ENCODE measurements around the gene MIDN. TPM values are rescaled to one million over a fixed set of nuclear protein-coding genes. Genes with fewer than 3 reads are reported as not detected.

Gene MIDN
- polyA plus RNA-seq, 2 of the 4 experiments (the other 2 are of a cell fraction) = 9.1 to 31.4 TPM

DNA sequence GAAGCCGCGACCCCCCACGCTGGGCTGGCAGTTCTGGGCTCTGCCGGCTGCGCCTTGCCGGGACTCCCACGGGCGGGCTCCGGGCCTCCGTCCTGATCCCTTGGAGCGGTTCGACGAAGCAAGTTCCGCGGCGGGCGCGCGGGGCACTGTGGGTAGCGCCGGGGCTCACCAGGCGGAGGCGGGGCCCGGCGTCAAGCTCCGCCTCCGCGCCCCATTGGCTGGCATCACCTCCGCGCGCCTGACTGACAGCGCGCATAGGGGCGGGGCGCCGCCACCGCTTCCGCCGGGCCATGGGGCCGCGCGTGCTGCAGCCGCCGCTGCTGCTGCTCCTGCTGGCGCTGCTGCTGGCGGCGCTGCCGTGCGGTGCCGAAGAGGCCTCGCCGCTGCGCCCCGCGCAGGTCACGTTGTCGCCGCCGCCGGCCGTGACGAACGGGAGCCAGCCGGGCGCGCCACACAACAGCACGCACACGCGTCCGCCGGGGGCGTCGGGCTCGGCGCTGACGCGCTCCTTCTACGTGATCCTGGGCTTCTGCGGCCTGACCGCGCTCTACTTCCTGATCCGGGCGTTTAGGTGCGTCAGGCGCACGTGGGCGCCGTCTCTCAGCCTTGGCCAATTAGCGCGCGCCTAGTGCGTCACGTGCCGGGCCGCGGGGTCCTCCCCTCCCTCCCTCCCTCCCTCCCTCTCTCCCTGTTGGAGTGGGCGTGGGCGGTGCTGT lies 27.0 kb downstream of the MIDN start, which contains the start of gene FAM174C (continued):
- TF ChIP-seq RAD21 (conservative IDR thresholded peaks at IDR 0.05 in 1 of 2, IDR thresholded peaks at IDR 0.05 in 1 of 2) (no peak), CBX8 (IDR thresholded peaks at IDR 0.05) (no peak), FOXS1 (CRISPR knock-in tag; IDR thresholded peaks at IDR 0.05) (no peak), CHD2 (IDR thresholded peaks at IDR 0.05; ENCODE audit: low read length, partially characterized antibody) (no peak)

DNA sequence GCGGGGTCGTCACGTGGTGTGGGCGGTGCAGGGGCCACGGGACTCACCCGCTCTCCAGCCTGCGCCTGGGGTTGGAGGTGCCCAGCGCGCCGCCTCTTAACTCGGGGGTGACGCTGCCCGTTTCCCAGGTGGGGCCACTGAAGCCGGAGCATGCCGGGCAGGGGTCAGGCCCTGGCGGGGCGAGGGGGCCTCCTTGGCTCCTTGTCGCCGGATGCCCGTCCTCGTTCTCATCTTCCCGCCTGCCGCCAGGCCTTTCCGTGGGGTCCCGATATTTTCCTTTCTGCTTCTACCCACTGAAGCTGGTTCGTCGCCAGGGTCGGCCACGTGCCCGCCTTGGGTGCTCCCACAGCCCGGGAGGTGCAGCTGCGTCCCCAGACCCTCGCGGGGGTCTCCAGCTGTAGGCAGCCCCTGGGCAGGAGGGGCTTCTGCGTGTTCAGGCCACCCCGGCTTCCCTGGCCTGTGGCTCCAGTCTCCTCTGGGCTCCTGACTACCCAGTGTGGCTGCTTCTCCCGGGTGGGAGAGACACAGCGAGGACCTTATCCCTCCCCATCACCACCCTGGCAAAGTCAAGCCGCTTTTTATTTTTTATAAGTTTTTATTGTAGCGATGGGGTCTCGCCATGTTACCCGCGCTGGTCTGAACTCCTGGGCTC lies 27.7 kb downstream of the MIDN start:
- CTCF ChIA-PET = interaction anchor here (5.3 kb wide), 1 partner anchor 32 kb away, joined by 39 read pairs; no protein-coding TSS in a partner anchor
- FAIRE-seq = no peak
- whole genome bisulfite sequencing (ENCODE audit: missing lambda C conversion rate) = 11% methylated on average over 31 of the region's 43 CpGs

DNA sequence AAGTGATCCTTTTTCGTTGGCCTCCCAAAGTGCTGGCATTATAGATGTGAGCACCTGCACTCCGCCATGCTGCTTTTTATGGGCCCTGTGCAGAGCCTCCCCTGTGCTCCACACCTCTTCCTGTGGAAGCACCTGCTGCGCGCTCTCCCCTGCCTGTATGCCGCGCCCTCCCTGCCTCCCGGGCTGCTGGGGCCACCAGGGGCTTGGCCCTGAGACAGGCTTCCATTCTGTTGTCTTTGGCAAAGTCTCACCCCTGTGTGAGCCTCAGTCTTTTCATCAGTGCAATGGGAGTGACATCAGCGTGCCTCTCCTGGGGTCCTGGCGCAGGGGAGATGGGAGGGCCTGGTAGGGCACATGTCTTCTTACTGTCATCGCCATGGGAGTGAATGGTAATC lies 28.2 kb downstream of the MIDN start:
- Histone ChIP-seq H3K4me2 (peak overlapping the region; percentile 99), H3K4me1 (peaks cover 31% of the 10 kb centered on the region), H3K9me3 (no peaks in the 10 kb centered on the region), H3K4me3 (peak overlapping the region; percentile 80), H3K27ac (peak overlapping the region; percentile 96 to 100)
- FAIRE-seq (no peak), DNase-seq (ENCODE audit: low read depth in 1 of 2, low spot score in 1 of 2) (no peak), ATAC-seq (no peak)
- ChIA-PET POLR2A (no interaction called here), CTCF (no interaction called here)
- TF ChIP-seq, protein P1, sequence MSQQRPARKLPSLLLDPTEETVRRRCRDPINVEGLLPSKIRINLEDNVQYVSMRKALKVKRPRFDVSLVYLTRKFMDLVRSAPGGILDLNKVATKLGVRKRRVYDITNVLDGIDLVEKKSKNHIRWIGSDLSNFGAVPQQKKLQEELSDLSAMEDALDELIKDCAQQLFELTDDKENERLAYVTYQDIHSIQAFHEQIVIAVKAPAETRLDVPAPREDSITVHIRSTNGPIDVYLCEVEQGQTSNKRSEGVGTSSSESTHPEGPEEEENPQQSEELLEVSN (IDR thresholded peaks at IDR 0.05; ENCODE audit: borderline replicate concordance, low read depth) = no peak
- TF ChIP-seq, protein P2, sequence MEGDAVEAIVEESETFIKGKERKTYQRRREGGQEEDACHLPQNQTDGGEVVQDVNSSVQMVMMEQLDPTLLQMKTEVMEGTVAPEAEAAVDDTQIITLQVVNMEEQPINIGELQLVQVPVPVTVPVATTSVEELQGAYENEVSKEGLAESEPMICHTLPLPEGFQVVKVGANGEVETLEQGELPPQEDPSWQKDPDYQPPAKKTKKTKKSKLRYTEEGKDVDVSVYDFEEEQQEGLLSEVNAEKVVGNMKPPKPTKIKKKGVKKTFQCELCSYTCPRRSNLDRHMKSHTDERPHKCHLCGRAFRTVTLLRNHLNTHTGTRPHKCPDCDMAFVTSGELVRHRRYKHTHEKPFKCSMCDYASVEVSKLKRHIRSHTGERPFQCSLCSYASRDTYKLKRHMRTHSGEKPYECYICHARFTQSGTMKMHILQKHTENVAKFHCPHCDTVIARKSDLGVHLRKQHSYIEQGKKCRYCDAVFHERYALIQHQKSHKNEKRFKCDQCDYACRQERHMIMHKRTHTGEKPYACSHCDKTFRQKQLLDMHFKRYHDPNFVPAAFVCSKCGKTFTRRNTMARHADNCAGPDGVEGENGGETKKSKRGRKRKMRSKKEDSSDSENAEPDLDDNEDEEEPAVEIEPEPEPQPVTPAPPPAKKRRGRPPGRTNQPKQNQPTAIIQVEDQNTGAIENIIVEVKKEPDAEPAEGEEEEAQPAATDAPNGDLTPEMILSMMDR (IDR thresholded peaks at IDR 0.05) = no peak
- TF ChIP-seq, protein P3, sequence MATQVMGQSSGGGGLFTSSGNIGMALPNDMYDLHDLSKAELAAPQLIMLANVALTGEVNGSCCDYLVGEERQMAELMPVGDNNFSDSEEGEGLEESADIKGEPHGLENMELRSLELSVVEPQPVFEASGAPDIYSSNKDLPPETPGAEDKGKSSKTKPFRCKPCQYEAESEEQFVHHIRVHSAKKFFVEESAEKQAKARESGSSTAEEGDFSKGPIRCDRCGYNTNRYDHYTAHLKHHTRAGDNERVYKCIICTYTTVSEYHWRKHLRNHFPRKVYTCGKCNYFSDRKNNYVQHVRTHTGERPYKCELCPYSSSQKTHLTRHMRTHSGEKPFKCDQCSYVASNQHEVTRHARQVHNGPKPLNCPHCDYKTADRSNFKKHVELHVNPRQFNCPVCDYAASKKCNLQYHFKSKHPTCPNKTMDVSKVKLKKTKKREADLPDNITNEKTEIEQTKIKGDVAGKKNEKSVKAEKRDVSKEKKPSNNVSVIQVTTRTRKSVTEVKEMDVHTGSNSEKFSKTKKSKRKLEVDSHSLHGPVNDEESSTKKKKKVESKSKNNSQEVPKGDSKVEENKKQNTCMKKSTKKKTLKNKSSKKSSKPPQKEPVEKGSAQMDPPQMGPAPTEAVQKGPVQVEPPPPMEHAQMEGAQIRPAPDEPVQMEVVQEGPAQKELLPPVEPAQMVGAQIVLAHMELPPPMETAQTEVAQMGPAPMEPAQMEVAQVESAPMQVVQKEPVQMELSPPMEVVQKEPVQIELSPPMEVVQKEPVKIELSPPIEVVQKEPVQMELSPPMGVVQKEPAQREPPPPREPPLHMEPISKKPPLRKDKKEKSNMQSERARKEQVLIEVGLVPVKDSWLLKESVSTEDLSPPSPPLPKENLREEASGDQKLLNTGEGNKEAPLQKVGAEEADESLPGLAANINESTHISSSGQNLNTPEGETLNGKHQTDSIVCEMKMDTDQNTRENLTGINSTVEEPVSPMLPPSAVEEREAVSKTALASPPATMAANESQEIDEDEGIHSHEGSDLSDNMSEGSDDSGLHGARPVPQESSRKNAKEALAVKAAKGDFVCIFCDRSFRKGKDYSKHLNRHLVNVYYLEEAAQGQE (IDR thresholded peaks at IDR 0.05) = no peak
- WGBS (ENCODE audit: missing lambda C conversion rate) = 81% methylated on average over 10 of the region's 10 CpGs

More for the DNA sequence above, 27.7 kb downstream of the MIDN start:
- TF ChIP-seq, protein P4, sequence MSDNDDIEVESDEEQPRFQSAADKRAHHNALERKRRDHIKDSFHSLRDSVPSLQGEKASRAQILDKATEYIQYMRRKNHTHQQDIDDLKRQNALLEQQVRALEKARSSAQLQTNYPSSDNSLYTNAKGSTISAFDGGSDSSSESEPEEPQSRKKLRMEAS (IDR thresholded peaks at IDR 0.05) = peak; percentile 26
- TF ChIP-seq, protein P1 (IDR thresholded peaks at IDR 0.05; ENCODE audit: borderline replicate concordance, low read depth) = peak; percentile 57; the same call in 1 of the 2 replicates
- TF ChIP-seq MAFK (IDR thresholded peaks at IDR 0.05; ENCODE audit: partially characterized antibody) = no peak
- 0 out of 2 replicates have a peak, but pooled peaks have one; percentile 21 for TF ChIP-seq HOXB13 (CRISPR knock-in tag; IDR thresholded peaks at IDR 0.05; ENCODE audit: low read depth)
- TF ChIP-seq, protein P5, sequence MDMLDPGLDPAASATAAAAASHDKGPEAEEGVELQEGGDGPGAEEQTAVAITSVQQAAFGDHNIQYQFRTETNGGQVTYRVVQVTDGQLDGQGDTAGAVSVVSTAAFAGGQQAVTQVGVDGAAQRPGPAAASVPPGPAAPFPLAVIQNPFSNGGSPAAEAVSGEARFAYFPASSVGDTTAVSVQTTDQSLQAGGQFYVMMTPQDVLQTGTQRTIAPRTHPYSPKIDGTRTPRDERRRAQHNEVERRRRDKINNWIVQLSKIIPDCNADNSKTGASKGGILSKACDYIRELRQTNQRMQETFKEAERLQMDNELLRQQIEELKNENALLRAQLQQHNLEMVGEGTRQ (IDR thresholded peaks at IDR 0.05) = no peak
- no peak for TF ChIP-seq CHD4 (IDR thresholded peaks at IDR 0.05; ENCODE audit: borderline replicate concordance)
- peaks cover 36% of the 10 kb centered on the region for H3K4me1 ChIP-seq
- H3K9me3 ChIP-seq = no peaks in the 10 kb centered on the region
- peak overlapping the region; percentile 96 to 100 for H3K27ac ChIP-seq
- DNase-seq (ENCODE audit: low read depth in 1 of 2, low spot score in 1 of 2) = no peak
- POLR2A ChIA-PET = no interaction called here
- ATAC-seq = peak in 1 of 2 experiments; percentile 74; a peak in 2 of 6 replicates
- peak overlapping the region; percentile 99 for H3K4me2 ChIP-seq
- H3K4me3 ChIP-seq = peak overlapping the region; percentile 80

Data from A549 (cell line).